Fibroblast of mammary gland (primary cell): ENCODE results near the gene FHOD3.

Experiments used
- DNase-seq: peaks from one replicate; pipeline ENCODE4 v3.0.0-alpha.2; 2010; ENCODE audit warnings: low read depth
- H3K4me3 ChIP-seq: 2 replicates; pipeline ENCODE4 v1.5.1; 2011; ENCODE audit warnings: low read depth, mild to moderate bottlenecking, low read length, moderate library complexity; ENCODE audit not compliant: control insufficient read depth
- CTCF ChIP-seq: conservative IDR thresholded peaks from 2 replicates; pipeline ENCODE4 v1.5.1; 2011; ENCODE audit warnings: low read depth, low read length, inconsistent platforms; ENCODE audit not compliant: control insufficient read depth, insufficient read depth

The FHOD3 gene

DNA sequence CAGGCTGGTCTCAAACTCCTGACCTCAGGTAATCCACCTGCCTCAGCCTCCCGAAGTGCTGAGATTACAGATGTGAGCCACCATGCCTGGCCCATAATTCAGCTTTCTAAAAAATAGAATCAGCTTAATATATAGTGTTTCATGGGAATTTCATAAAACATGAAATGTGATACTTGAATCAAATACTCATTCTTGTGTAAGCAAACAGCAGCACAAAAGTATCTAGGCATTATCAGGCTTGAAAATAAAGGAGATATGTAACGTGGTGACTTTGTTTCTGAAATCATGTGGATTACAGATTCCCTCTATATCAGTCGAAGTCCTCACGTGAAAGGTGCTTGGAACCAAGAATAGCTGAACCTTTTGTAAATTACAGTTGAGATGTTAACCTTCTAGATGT, 229.1 kb downstream of the FHOD3 start:
- no peak overlapping the region for H3K4me3 ChIP-seq
- no peak for TF ChIP-seq CTCF
- DNase-seq, result no peak

DNA sequence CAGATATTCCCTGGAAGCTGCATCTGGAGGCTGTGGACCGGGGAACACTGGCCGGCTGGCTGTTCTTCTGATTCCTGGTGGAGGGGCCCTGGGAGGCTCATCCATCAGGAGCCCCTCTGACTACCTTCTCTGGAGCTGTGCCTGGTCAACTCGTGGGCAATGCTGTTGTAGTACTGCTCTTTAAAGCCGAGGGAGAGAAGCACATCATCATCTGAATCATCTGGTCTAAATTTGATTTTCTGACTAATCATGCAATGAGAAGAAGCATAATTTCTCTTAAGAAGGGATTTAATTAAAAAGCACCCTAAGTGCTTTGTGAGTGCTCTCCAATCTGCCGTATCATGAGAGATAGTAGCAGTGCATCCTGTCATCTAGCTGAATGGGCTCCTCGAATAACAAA, 229.5 kb downstream of the FHOD3 start:
- TF ChIP-seq CTCF, result no peak
- H3K4me3 ChIP-seq, result no peak overlapping the region
- DNase-seq, result peak; percentile 33

- H3K4me3 ChIP-seq, result no peak overlapping the region
- no peak for TF ChIP-seq CTCF
- no peak for DNase-seq
Measured at GRCh38 chr18:36527740-36528455, 230.4 kb downstream of the FHOD3 start.

DNA sequence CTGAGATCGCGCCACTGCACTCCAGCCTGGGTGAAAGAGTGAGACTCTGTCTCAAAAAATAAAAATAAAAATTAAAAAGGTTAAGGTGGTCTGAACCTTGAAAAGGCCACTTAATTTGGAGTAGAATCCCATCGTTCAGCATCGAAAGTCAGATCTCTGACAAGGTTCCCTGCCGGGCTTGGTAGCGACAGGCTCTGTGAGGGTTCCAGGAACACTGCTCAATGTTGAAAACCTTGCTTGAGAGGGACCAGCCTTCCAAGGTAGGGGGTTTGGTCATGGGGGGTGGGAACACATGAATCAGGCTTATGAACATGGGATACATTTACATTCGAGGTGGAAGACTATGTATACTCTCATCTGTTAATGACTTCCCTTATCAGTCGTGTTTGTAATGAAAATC, 232.2 kb downstream of the FHOD3 start:
- H3K4me3 ChIP-seq, result no peak overlapping the region
- TF ChIP-seq CTCF, result no peak
- DNase-seq, result no peak

GRCh38 chr18:36530676-36531405, 233.3 kb downstream of the FHOD3 start:
- no peak for TF ChIP-seq CTCF
- DNase-seq, result no peak

GRCh38 chr18:36531636-36532035, 234.1 kb downstream of the FHOD3 start:
- H3K4me3 ChIP-seq, result no peak overlapping the region
- TF ChIP-seq CTCF, result no peak
- DNase-seq, result no peak

More at GRCh38 chr18:36530676-36531405, 233.3 kb downstream of the FHOD3 start:
- H3K4me3 ChIP-seq, result no peak overlapping the region
